Measurements from ENCODE around the gene CYP51A1. TPM values are rescaled to one million over a fixed set of nuclear protein-coding genes. Genes with fewer than 3 reads are reported as not detected.

Gene CYP51A1
- polyA plus RNA-seq (2013, experiment 1 of 2): 147 TPM
- polyA plus RNA-seq (2013, experiment 2 of 2): 149 TPM

- peak within 1 kb of the TSS; percentile 94 to 98 for H3K23ac ChIP-seq (ENCODE audit: low read length in 2 of 2)
- no peak within 1 kb of the TSS for H2AK5ac ChIP-seq (ENCODE audit: low read length, severe bottlenecking)
- peak within 1 kb of the TSS in 1 of 2 experiments; percentile 99 for H3K14ac ChIP-seq (ENCODE audit: low read length in 2 of 2)
- H3K27me3 ChIP-seq (ENCODE audit: control insufficient read depth in 1 of 2, insufficient read depth in 1 of 2, low read length in 2 of 2): no peaks in the 10 kb centered on the region
- H3K4me2 ChIP-seq (ENCODE audit: low read length, poor library complexity, severe bottlenecking): peak within 1 kb of the TSS; percentile 74
- H3K9me3 ChIP-seq (ENCODE audit: control insufficient read depth, low read length): no peaks in the 10 kb centered on the region
- H4K8ac ChIP-seq (ENCODE audit: low read length): peak within 1 kb of the TSS; percentile 99
- H3K4me1 ChIP-seq (ENCODE audit: control insufficient read depth, insufficient read depth, low read depth, low read length): no peaks in the 10 kb centered on the region
- peak within 1 kb of the TSS; percentile 93 for H2BK5ac ChIP-seq (ENCODE audit: low read depth, low read length, poor library complexity, severe bottlenecking)
- H3K27ac ChIP-seq (ENCODE audit: low read length, poor library complexity, severe bottlenecking): peak within 1 kb of the TSS; percentile 97
- H2AFZ ChIP-seq (ENCODE audit: low read depth, low read length): peak within 1 kb of the TSS; percentile 75
- DNase-seq: peak; percentile 95
- H3K79me1 ChIP-seq (replicated peaks; ENCODE audit: low read length, poor library complexity, severe bottlenecking): no peaks in the 10 kb centered on the region
- H3K4ac ChIP-seq (ENCODE audit: low read depth in 1 of 2, low read length in 2 of 2): peak within 1 kb of the TSS; percentile 85 to 99
- peak within 1 kb of the TSS; percentile 92 to 99 for H3K18ac ChIP-seq (ENCODE audit: low read depth in 1 of 2, low read length in 2 of 2)
- H2BK12ac ChIP-seq (ENCODE audit: low read length in 2 of 2): peak within 1 kb of the TSS; percentile 46 to 99
- peak within 1 kb of the TSS; percentile 97 for H2BK15ac ChIP-seq (ENCODE audit: low read depth, poor library complexity, severe bottlenecking)
- 2% methylated on average over 67 of the region's 73 CpGs for WGBS
- peak within 1 kb of the TSS; percentile 98 for H4K91ac ChIP-seq (ENCODE audit: low read length)
- peaks cover 0 to 22% of the 10 kb centered on the region in 2 experiments for H3K36me3 ChIP-seq (ENCODE audit: control insufficient read depth in 1 of 2, insufficient read depth in 2 of 2, low read depth in 1 of 2, low read length in 2 of 2)
- H2BK120ac ChIP-seq (ENCODE audit: low read depth, low read length): peak within 1 kb of the TSS; percentile 99
- peak within 1 kb of the TSS; percentile 94 to 95 for H3K4me3 ChIP-seq (ENCODE audit: insufficient read depth in 1 of 2, low read depth in 1 of 2, low read length in 2 of 2)
- peak within 1 kb of the TSS; percentile 98 for H3K9ac ChIP-seq (ENCODE audit: low read length)
Measured at GRCh38 chr7:92134271-92135051, at the start of gene CYP51A1. Gene CYP51A1 (minus strand): TSS chr7:92134477. CDS start chr7:92134364, 113 bp downstream.

- peak within 1 kb of the TSS; percentile 38 to 77 for H3K4me3 ChIP-seq (ENCODE audit: insufficient read depth in 1 of 2, low read depth in 1 of 2, low read length in 2 of 2)
- peak within 1 kb of the TSS; percentile 96 for H4K8ac ChIP-seq (ENCODE audit: low read length)
- peak within 1 kb of the TSS in 1 of 2 experiments; percentile 93 for H3K14ac ChIP-seq (ENCODE audit: low read length in 2 of 2)
- H3K27ac ChIP-seq (ENCODE audit: low read length, poor library complexity, severe bottlenecking): no peak within 1 kb of the TSS
- H3K23ac ChIP-seq (ENCODE audit: low read length in 2 of 2): no peak within 1 kb of the TSS
- H2AFZ ChIP-seq (ENCODE audit: low read depth, low read length): peak within 1 kb of the TSS; percentile 53
- H3K4me1 ChIP-seq (ENCODE audit: control insufficient read depth, insufficient read depth, low read depth, low read length): peaks cover 3% of the 10 kb centered on the region
- H2BK12ac ChIP-seq (ENCODE audit: low read length in 2 of 2): peak within 1 kb of the TSS in 1 of 2 experiments; percentile 24
- peak within 1 kb of the TSS in 1 of 2 experiments; percentile 62 for H3K4ac ChIP-seq (ENCODE audit: low read depth in 1 of 2, low read length in 2 of 2)
- H4K91ac ChIP-seq (ENCODE audit: low read length): peak within 1 kb of the TSS; percentile 72
- peak within 1 kb of the TSS; percentile 83 for H3K4me2 ChIP-seq (ENCODE audit: low read length, poor library complexity, severe bottlenecking)
- H3K79me1 ChIP-seq (replicated peaks; ENCODE audit: low read length, poor library complexity, severe bottlenecking): no peaks in the 10 kb centered on the region
- WGBS: 23% methylated on average over 59 of the region's 60 CpGs
- peak; percentile 75 for DNase-seq
- H3K18ac ChIP-seq (ENCODE audit: low read depth in 1 of 2, low read length in 2 of 2): peak within 1 kb of the TSS; percentile 80 to 89
- no peaks in the 10 kb centered on the region for H3K36me3 ChIP-seq (ENCODE audit: control insufficient read depth in 1 of 2, insufficient read depth in 2 of 2, low read depth in 1 of 2, low read length in 2 of 2)
- H3K27me3 ChIP-seq (ENCODE audit: control insufficient read depth in 1 of 2, insufficient read depth in 1 of 2, low read length in 2 of 2): no peaks in the 10 kb centered on the region
- no peak within 1 kb of the TSS for H2AK5ac ChIP-seq (ENCODE audit: low read length, severe bottlenecking)
- no peak within 1 kb of the TSS for H2BK5ac ChIP-seq (ENCODE audit: low read depth, low read length, poor library complexity, severe bottlenecking)
- H3K9ac ChIP-seq (ENCODE audit: low read length): peak within 1 kb of the TSS; percentile 94
- no peaks in the 10 kb centered on the region for H3K9me3 ChIP-seq (ENCODE audit: control insufficient read depth, low read length)
- H2BK15ac ChIP-seq (ENCODE audit: low read depth, poor library complexity, severe bottlenecking): no peak within 1 kb of the TSS
- peak within 1 kb of the TSS; percentile 71 for H2BK120ac ChIP-seq (ENCODE audit: low read depth, low read length)
Measured at GRCh38 chr7:92178928-92179924, 44.9 kb upstream of the CYP51A1 start, which contains the start of gene LRRD1. Gene LRRD1 (minus strand): TSS chr7:92179142. CDS start chr7:92165202, 13,940 bp downstream.

GRCh38 chr7:92177362-92177761 lies 43.1 kb upstream of the CYP51A1 start:
- no peaks in the 10 kb centered on the region for H3K79me1 ChIP-seq (replicated peaks; ENCODE audit: low read length, poor library complexity, severe bottlenecking)
- no peak overlapping the region for H4K8ac ChIP-seq (ENCODE audit: low read length)
- no peak overlapping the region for H3K9ac ChIP-seq (ENCODE audit: low read length)
- H3K36me3 ChIP-seq (ENCODE audit: control insufficient read depth in 1 of 2, insufficient read depth in 2 of 2, low read depth in 1 of 2, low read length in 2 of 2): no peaks in the 10 kb centered on the region
- no peaks in the 10 kb centered on the region for H3K9me3 ChIP-seq (ENCODE audit: control insufficient read depth, low read length)
- peaks cover 3% of the 10 kb centered on the region for H3K4me1 ChIP-seq (ENCODE audit: control insufficient read depth, insufficient read depth, low read depth, low read length)
- H4K91ac ChIP-seq (ENCODE audit: low read length): no peak overlapping the region
- H2BK5ac ChIP-seq (ENCODE audit: low read depth, low read length, poor library complexity, severe bottlenecking): no peak overlapping the region
- H3K4ac ChIP-seq (ENCODE audit: low read depth in 1 of 2, low read length in 2 of 2): no peak overlapping the region
- H2BK15ac ChIP-seq (ENCODE audit: low read depth, poor library complexity, severe bottlenecking): no peak overlapping the region
- no peak overlapping the region for H2BK12ac ChIP-seq (ENCODE audit: low read length in 2 of 2)
- no peak overlapping the region for H2BK120ac ChIP-seq (ENCODE audit: low read depth, low read length)
- H3K4me2 ChIP-seq (ENCODE audit: low read length, poor library complexity, severe bottlenecking): no peak overlapping the region
- H2AFZ ChIP-seq (ENCODE audit: low read depth, low read length): no peak overlapping the region
- H2AK5ac ChIP-seq (ENCODE audit: low read length, severe bottlenecking): no peak overlapping the region
- DNase-seq: peak; percentile 61
- no peak overlapping the region for H3K14ac ChIP-seq (ENCODE audit: low read length in 2 of 2)
- no peak overlapping the region for H3K18ac ChIP-seq (ENCODE audit: low read depth in 1 of 2, low read length in 2 of 2)
- no peak overlapping the region for H3K23ac ChIP-seq (ENCODE audit: low read length in 2 of 2)
- no peaks in the 10 kb centered on the region for H3K27me3 ChIP-seq (ENCODE audit: control insufficient read depth in 1 of 2, insufficient read depth in 1 of 2, low read length in 2 of 2)
- no peak overlapping the region for H3K27ac ChIP-seq (ENCODE audit: low read length, poor library complexity, severe bottlenecking)
- H3K4me3 ChIP-seq (ENCODE audit: insufficient read depth in 1 of 2, low read depth in 1 of 2, low read length in 2 of 2): no peak overlapping the region
